H1 (cell line): Measurements from ENCODE around the gene TMUB1. TPM values are rescaled to one million over a fixed set of nuclear protein-coding genes. Genes with fewer than 3 reads are reported as not detected.

Source experiments
- RAD21 ChIP-seq, 2 experiments: IDR thresholded peaks in 1 of 2; conservative IDR thresholded peaks in 1 of 2; 2 replicates each; pipeline ENCODE4 v1.6.1; 2011; ENCODE audit warnings: low read depth in 2 of 2, low read length in 2 of 2, improper control_type of control experiment in 1 of 2, inconsistent platforms in 1 of 2, mild to moderate bottlenecking in 1 of 2, moderate library complexity in 1 of 2
- TAF1 ChIP-seq: IDR thresholded peaks from 2 replicates; pipeline ENCODE4 v1.6.1; 2011; ENCODE audit warnings: mild to moderate bottlenecking, low read depth, low read length
- polyA plus RNA-seq, 7 experiments: library from polyadenylated mRNA; depleted of rRNA in 3 of 7; stranded (reverse) in 5 of 7; unstranded in 2 of 7; fragments of >200 nt in 5 of 7; fragments of 200-250 nt in 2 of 7; gene quantifications; 1 replicate in 5 of 7; 2 replicates in 1 of 7; 4 replicates in 1 of 7; pipeline versions ENCODE4 v1.2.1 to v1.2.3, GENCODE V29; 2011 to 2013; ENCODE audit warnings: missing spikeins in 2 of 7, mixed read lengths in 2 of 7
- total RNA-seq: library from RNA; stranded (reverse); fragmentation: NEBNext Ultra II Directional; extraction: Animal tissue kit (Norgen Biotek cat#: 25700); gene quantifications from 2 replicates; pipeline ENCODE4 v1.2.1, GENCODE V29; 2021
- TF ChIP-seq, protein P1 (sequence below): IDR thresholded peaks from 2 replicates; pipeline ENCODE4 v1.6.1; 2011; ENCODE audit warnings: low read depth, mild to moderate bottlenecking, low read length; ENCODE audit not compliant: insufficient read depth
- TF ChIP-seq, protein P2 (sequence below): IDR thresholded peaks from 2 replicates; pipeline ENCODE4 v1.6.1; 2012; ENCODE audit warnings: low read length, inconsistent platforms

The TMUB1 gene
- total and polyA plus RNA-seq, 2 of the 8 experiments (the other 6 are each of a cell fraction or from before 2014, with no cell fraction given), result 41.4 to 56.2 TPM

DNA sequence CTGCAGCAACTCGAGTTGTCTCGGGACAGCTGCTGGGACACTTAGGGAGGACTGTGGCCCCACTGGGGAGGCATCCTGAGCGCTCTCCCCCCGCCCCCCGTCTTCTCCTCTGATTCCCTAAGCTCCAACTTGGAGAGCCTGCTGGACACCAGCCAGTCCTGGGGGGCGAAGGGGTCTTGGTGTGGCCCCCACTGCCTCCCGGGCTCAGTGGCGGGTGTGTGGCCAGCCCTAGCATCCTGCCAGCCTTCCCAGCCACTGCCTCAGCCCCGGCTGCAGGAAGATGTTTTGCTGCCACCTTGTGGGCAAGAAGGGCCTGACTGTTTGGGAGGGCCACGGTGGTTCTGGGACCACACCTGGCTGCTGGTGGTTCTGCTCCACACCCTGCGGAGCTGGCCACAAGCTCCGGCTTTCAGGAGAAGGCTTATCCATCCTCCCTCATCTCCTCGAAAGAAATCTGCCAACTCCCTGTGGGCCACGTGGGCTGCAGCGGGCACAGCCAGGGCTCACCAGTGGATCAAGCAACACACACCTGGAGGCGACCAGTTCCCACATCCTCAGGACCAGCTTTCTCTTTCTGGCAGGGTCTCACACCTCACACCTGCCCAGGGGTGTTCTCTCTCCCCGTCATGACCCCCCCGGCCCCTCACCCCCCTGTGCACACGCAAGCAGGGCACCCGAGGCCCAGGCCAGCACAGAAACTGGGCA is 27.8 kb upstream of the TMUB1 start (continued):
- TF ChIP-seq RAD21 (IDR thresholded peaks at IDR 0.05 in 1 of 2, conservative IDR thresholded peaks at IDR 0.05 in 1 of 2; ENCODE audit: low read depth in 2 of 2, low read length in 2 of 2), result peak; percentile 92 to 93
- TF ChIP-seq, protein P1, sequence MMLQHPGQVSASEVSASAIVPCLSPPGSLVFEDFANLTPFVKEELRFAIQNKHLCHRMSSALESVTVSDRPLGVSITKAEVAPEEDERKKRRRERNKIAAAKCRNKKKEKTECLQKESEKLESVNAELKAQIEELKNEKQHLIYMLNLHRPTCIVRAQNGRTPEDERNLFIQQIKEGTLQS, result no peak
- TF ChIP-seq, protein P2, sequence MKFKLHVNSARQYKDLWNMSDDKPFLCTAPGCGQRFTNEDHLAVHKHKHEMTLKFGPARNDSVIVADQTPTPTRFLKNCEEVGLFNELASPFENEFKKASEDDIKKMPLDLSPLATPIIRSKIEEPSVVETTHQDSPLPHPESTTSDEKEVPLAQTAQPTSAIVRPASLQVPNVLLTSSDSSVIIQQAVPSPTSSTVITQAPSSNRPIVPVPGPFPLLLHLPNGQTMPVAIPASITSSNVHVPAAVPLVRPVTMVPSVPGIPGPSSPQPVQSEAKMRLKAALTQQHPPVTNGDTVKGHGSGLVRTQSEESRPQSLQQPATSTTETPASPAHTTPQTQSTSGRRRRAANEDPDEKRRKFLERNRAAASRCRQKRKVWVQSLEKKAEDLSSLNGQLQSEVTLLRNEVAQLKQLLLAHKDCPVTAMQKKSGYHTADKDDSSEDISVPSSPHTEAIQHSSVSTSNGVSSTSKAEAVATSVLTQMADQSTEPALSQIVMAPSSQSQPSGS, result no peak
- no peak for TF ChIP-seq TAF1
